AG04450 (cell line): Measurements from ENCODE around the gene LCMT2. TPM values are rescaled to one million over a fixed set of nuclear protein-coding genes. Genes with fewer than 3 reads are reported as not detected.

Experiments
- CTCF ChIA-PET: fragments of 300-600, 350-600 bp; formaldehyde crosslinking; extraction: SDS; loops from one replicate; lab custom pipeline; 2022; ENCODE audit warnings: antibody characterized with exemption, inconsistent platforms; lab: Charles Lee
- POLR2A ChIA-PET: fragments of 350-600 bp; formaldehyde crosslinking; extraction: SDS; loops from one replicate; lab custom pipeline; 2021; ENCODE audit warnings: antibody characterized with exemption, inconsistent platforms; lab: Yijun Ruan, JAX
- DNase-seq: peaks from one replicate; pipeline ENCODE4 v3.0.0-alpha.2; 2011; ENCODE audit warnings: low read depth, low spot score
- H3K27ac ChIP-seq: one replicate; pipeline ENCODE4 v1.5.1; 2012; ENCODE audit warnings: low read depth, low read length, control low read depth
- H3K27me3 ChIP-seq: one replicate; pipeline ENCODE4 v1.6.0; 2012; ENCODE audit warnings: low read length; ENCODE audit not compliant: control insufficient read depth, insufficient read depth
- H3K4me3 ChIP-seq: 2 replicates; pipeline ENCODE4 v1.5.1; 2011; ENCODE audit warnings: mild to moderate bottlenecking, low read depth, low read length, control low read depth
- H3K9me3 ChIP-seq: 2 replicates; pipeline ENCODE4 v1.5.1; 2012; ENCODE audit warnings: low read length; ENCODE audit not compliant: control insufficient read depth, insufficient read depth
- polyA plus RNA-seq: library from polyadenylated mRNA; depleted of rRNA; stranded (reverse); fragments of >200 nt; gene quantifications from 2 replicates; pipeline ENCODE4 v1.2.3, GENCODE V29; 2011; rRNA removed
- TF ChIP-seq, protein P1 (sequence below): IDR thresholded peaks from 2 replicates; pipeline ENCODE4 v1.5.1; 2011; ENCODE audit warnings: low read depth, low read length, control low read depth, inconsistent platforms

LCMT2 gene
- polyA plus RNA-seq, 1 experiment, result 11.7 TPM

DNA sequence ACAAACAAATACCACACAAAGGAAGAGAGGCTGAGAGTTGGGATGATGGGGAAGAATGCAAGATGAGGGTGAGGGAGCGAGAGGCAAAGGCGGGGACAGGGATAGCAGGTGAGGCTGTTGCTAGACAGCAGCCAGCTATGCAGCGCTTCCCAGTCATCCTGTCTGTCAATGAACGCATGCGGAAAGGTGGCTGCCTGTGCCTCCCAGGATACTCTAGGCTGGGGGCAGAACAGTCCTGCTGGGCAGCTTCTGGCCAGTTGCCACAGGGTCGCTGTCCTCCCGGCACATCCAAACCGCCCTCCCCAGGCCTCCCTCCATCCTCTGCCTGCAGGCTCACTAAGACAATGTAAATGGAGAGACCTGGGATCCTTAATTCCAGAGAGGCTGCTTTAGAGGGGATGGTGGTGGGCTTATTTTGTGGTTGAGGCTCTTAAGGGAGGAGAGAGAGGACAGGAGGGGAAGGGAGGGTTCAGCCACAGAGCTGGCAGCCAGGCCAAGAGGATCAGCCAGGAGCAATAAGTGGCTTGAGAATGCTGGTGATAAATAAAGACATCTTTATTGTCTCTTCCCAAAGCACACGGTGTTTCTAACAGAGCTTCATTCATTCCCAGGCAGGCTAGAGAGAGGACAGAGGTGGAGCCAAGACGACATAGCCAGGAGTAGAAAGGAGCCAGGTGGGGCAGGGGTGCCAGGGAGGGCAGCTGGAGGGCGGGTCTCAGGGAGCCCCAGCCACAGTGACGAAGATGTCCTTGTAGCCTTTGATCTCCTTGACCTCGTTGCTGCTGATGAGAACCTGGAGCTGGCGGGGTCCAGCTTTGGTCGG lies 54.4 kb downstream of the LCMT2 start:
- CTCF ChIA-PET, result interaction anchor here (0.6 to 1.1 kb wide), 3 partner anchors 9 to 180 kb away, joined by 3 read pairs; no protein-coding TSS in a partner anchor
- Histone ChIP-seq H3K9me3 (no peaks in the 10 kb centered on the region), H3K27me3 (peaks cover 29% of the 10 kb centered on the region), H3K4me3 (no peak overlapping the region), H3K27ac (no peak overlapping the region)
- TF ChIP-seq, protein P1, sequence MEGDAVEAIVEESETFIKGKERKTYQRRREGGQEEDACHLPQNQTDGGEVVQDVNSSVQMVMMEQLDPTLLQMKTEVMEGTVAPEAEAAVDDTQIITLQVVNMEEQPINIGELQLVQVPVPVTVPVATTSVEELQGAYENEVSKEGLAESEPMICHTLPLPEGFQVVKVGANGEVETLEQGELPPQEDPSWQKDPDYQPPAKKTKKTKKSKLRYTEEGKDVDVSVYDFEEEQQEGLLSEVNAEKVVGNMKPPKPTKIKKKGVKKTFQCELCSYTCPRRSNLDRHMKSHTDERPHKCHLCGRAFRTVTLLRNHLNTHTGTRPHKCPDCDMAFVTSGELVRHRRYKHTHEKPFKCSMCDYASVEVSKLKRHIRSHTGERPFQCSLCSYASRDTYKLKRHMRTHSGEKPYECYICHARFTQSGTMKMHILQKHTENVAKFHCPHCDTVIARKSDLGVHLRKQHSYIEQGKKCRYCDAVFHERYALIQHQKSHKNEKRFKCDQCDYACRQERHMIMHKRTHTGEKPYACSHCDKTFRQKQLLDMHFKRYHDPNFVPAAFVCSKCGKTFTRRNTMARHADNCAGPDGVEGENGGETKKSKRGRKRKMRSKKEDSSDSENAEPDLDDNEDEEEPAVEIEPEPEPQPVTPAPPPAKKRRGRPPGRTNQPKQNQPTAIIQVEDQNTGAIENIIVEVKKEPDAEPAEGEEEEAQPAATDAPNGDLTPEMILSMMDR, result no peak
- no peak for DNase-seq
- POLR2A ChIA-PET, result no interaction called here

DNA sequence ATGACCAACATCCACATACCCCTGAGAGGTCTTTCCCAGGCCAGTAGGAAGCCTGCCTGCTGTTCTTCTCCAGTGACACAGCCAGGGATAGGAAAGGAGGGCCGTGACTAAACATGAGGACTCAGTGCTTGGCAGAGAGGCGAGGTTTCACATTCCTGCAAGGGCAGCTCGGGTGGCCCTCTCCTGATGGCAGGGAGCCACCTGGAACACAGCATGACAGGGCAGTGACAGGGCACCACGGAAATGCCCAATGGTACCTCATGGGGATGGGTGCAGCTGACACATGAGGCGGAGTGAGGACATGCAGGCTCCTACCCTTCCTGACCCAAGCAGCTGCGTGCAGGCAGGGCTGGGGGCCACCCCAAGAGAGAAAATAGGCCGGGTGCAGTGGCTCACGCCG lies 56.2 kb downstream of the LCMT2 start:
- TF ChIP-seq, protein P1, result no peak
- Histone ChIP-seq H3K27me3 (peaks cover 34% of the 10 kb centered on the region), H3K4me3 (no peak overlapping the region), H3K9me3 (no peaks in the 10 kb centered on the region), H3K27ac (no peak overlapping the region)
- DNase-seq, result no peak
- POLR2A ChIA-PET, result no interaction called here
- CTCF ChIA-PET, result no interaction called here

Other genes starting within 250 kb of the LCMT2 start
- gene UBR1, start 224.5 kb downstream of the LCMT2 start, polyA plus RNA-seq, result 13.4 and 18.4 TPM in 2 replicates
- 4.3 and 4.8 TPM in 2 replicates for gene TMEM62, start 197.0 kb downstream of the LCMT2 start, polyA plus RNA-seq
- 43.3 and 54.2 TPM in 2 replicates for gene CCNDBP1, start 145.2 kb downstream of the LCMT2 start, polyA plus RNA-seq
- gene EPB42, start 109.6 kb downstream of the LCMT2 start, polyA plus RNA-seq, result not detected in 2 replicates
- not detected in 2 replicates for gene TGM5, start 63.6 kb downstream of the LCMT2 start, polyA plus RNA-seq
- gene TGM7, start 28.3 kb downstream of the LCMT2 start, polyA plus RNA-seq, result not detected in 2 replicates
- gene ZSCAN29, start 40.5 kb upstream of the LCMT2 start, polyA plus RNA-seq, result 8.8 and 9.6 TPM in 2 replicates
- gene TUBGCP4, start 40.5 kb upstream of the LCMT2 start, polyA plus RNA-seq, result 12.3 and 14.0 TPM in 2 replicates
- 76.6 and 85.6 TPM in 2 replicates for gene TP53BP1, start 162.6 kb upstream of the LCMT2 start, polyA plus RNA-seq
- gene MAP1A, start 187.0 kb upstream of the LCMT2 start, polyA plus RNA-seq, result 48.5 and 52.9 TPM in 2 replicates